Smooth muscle cell of the umbilical artery (primary cell): Measurements from ENCODE around the gene CHTOP. TPM values are rescaled to one million over a fixed set of nuclear protein-coding genes. Genes with fewer than 3 reads are reported as not detected.

Experiments
- total RNA-seq: library from RNA; depleted of rRNA; stranded (reverse); fragments of >200 nt; gene quantifications from 2 replicates; pipeline ENCODE4 v1.2.3, GENCODE V29; 2014

Gene CHTOP
- 26.7 and 31.8 TPM in 2 replicates for total RNA-seq

GRCh38 chr1:153633754-153634665, at the start of gene CHTOP:
Gene CHTOP (plus strand): TSS chr1:153634066. CDS start chr1:153636589, 2,523 bp downstream.

GRCh38 chr1:153612755-153613331, 21.0 kb upstream of the CHTOP start, which contains the start of gene S100A16:
Gene S100A16 (minus strand): TSS chr1:153613137. CDS start chr1:153608151, 4,986 bp downstream.

GRCh38 chr1:153616144-153616916, 17.5 kb upstream of the CHTOP start, which contains the start of gene S100A14:
Gene S100A14 (minus strand): TSS chr1:153616325. CDS start chr1:153615858, 467 bp downstream.

GRCh38 chr1:153626904-153627714, 6.8 kb upstream of the CHTOP start, which contains the start of gene S100A13:
Gene S100A13 (minus strand): TSS chr1:153627505. CDS start chr1:153626472, 1,033 bp downstream.

GRCh38 chr1:153627715-153628626, 5.9 kb upstream of the CHTOP start, which contains the start of gene S100A1:
Gene S100A1 (plus strand): TSS chr1:153628434. CDS start chr1:153630522, 2,088 bp downstream.

GRCh38 chr1:153658400-153659174, 24.7 kb downstream of the CHTOP start, which contains the start of gene SNAPIN:
Gene SNAPIN (plus strand): TSS chr1:153658703. CDS start chr1:153658744, 41 bp downstream.

GRCh38 chr1:153670859-153671627, 37.2 kb downstream of the CHTOP start, which contains the start of gene ILF2:
Gene ILF2 (minus strand): TSS chr1:153670993. CDS start chr1:153670922, 71 bp downstream.

GRCh38 chr1:153678519-153679336, 44.9 kb downstream of the CHTOP start, which contains the start of gene NPR1:
Gene NPR1 (plus strand): TSS chr1:153678688. CDS start chr1:153679109, 421 bp downstream.

Other genes starting within 250 kb of the CHTOP start
- gene S100A8, start 243.0 kb upstream of the CHTOP start, total RNA-seq = not detected in 2 replicates
- gene S100A7A, start 217.5 kb upstream of the CHTOP start, total RNA-seq = not detected in 2 replicates
- not detected in 2 replicates for gene S100A7, start 173.4 kb upstream of the CHTOP start, total RNA-seq
- 237 and 536 TPM in 2 replicates for gene S100A6, start 98.1 kb upstream of the CHTOP start, total RNA-seq
- not detected in 2 replicates for gene S100A5, start 93.1 kb upstream of the CHTOP start, total RNA-seq
- gene S100A4, start 88.3 kb upstream of the CHTOP start, total RNA-seq = 6.1 and 6.5 TPM in 2 replicates
- 0.59 and 1.4 TPM in 2 replicates for gene S100A3, start 84.8 kb upstream of the CHTOP start, total RNA-seq
- 0.59 and 1.4 TPM in 2 replicates for gene S100A2, start 68.2 kb upstream of the CHTOP start, total RNA-seq
- 146 and 351 TPM in 2 replicates for gene S100A16, start 20.9 kb upstream of the CHTOP start, total RNA-seq
- gene S100A14, start 17.7 kb upstream of the CHTOP start, total RNA-seq = not detected in 2 replicates
- 56.3 and 76.0 TPM in 2 replicates for gene S100A13, start 6.6 kb upstream of the CHTOP start, total RNA-seq
- under 0.01 TPM in 1 of 2 replicates, not detected in the other for gene S100A1, start 5.6 kb upstream of the CHTOP start, total RNA-seq
- 36.3 and 51.4 TPM in 2 replicates for gene SNAPIN, start 24.6 kb downstream of the CHTOP start, total RNA-seq
- 166 and 199 TPM in 2 replicates for gene ILF2, start 36.9 kb downstream of the CHTOP start, total RNA-seq
- gene NPR1, start 44.6 kb downstream of the CHTOP start, total RNA-seq = under 0.01 and 0.05 TPM in 2 replicates
- gene INTS3, start 94.0 kb downstream of the CHTOP start, total RNA-seq = 34.1 and 55.4 TPM in 2 replicates
- 4.5 and 4.8 TPM in 2 replicates for gene SLC27A3, start 141.3 kb downstream of the CHTOP start, total RNA-seq